Activated CD4-positive, alpha-beta T cell treated with anti-CD3 and anti-CD28 coated beads for 1 hour (primary cell): Measurements from ENCODE around the gene GLI2.

Experiments used
- DNase-seq: peaks from one replicate; pipeline ENCODE4 v3.0.0-alpha.2; 2020

Gene GLI2

DNA sequence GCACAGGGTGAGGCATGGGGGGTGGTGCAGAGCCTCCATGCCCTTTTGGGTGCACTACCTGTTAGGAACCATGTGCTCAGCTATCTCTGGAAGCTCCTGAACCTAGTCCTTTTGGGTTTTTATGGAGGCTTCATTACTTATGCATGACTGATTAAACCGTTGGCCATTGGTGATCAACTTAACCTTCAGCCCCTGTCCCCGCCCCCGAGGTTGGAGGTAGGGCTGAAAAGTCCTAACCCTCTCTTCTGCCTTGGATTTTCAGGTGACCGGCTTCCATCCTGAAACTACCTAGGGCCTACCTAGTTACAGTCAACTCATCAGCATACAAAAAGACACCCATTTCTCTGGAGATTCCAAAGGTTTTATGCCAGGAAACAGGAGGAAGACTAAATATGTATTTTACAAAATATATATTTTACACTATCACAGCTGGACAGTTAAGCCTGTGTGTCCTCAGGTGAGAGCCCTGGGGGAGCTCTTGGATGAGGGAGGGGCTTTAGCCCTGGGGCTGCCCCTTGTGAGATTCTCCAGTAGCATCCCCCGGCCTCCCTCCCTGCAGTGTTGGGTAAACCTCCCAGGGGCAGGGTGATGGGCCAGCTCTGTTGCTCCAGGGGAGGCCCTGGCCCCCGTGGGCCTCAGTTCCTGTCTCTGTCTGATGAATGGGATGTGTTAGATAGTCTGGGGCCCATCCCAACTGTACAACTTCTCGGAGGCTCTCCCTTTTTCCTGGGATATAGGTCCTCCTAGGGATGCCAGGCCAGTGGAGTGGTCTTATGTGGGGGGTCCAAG is 24.1 kb downstream of the GLI2 start:
- DNase-seq: no peak

DNA sequence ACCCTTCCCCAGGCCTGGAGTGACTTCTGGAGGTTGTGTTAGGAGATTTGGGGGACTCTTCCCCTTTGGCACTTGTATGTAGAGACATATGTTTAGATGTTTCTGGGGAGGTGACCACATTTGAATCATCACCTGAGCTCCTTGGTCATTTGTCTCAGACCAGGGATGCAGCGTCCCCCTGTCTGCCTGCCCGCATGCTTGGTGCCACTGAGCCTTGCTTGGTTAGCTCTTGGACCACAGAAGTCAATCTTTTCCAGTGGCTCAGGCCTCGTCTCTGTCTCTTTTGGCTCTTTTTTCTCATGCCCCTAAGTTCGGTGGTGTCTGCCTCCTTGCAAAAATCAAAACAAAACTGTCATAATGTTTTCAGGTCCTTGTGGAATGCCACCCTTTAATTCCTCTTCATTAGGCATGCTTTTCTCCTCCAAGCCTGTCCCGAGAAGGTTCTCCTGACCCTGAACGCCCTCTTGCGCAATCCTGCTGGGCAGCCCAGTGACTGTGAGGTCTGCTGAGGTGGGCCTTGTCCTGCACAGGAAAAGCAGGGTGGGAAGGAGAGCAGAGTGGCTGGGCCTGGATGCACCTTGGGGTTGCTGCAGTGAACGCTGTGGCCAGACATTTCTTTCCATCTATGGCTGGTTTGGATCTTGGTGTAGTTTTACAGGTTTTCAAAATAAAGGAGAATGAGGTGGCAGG is 24.9 kb downstream of the GLI2 start:
- DNase-seq: no peak

DNA sequence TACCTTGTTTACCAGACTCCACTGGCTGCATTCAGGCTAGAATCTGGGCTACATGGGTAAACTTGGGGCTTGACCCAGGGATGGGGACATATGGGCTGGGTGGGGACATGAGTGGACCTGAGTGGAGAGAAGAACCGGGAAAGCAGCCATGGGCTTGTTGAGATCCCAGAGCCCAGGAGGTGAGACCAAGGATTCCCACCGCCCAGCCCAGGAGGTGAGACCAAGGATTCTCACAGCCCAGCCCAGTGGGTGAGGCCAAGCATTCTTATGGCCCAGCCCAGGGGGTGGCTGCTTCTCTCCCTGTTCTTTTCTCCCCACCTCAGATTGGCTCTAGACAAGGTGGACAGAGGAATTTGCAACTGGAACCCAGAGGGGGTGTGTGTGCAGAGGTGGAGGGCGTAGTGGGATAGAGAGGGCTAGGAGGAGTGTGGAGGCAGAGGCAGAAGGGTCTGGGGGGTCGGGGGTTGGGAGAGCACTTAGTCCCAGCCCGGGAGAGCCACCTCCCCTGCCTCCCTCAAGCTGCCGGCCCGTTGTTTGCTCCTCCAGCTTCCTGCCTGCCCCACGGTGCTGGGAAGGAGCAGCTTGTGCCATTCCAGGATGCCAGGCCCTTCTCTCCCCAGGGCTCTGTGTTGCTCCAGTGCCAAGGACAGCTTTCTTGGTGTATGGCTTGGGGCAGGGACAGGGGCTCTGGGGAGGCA is 25.6 kb downstream of the GLI2 start:
- no peak for DNase-seq

DNA sequence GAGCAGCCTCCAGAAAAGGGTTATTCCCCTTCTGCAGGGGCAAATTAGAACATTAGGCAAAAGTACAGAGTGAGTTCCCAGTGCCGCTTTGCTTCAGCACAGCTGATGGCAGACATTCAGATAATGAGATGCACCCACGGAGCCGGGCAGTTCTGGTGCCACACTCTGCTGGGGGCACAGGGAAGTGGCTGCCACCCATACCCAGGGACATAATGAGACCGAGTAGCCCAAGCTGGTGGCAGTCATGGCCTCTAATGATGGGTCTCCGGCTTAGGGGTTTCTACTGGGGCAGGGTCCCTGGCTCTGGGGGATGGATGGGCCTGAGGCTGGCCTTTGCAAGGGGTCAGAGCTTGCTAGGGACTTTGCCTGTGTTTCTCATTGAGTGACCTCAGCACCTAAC is 26.2 kb downstream of the GLI2 start:
- no peak for DNase-seq

DNA sequence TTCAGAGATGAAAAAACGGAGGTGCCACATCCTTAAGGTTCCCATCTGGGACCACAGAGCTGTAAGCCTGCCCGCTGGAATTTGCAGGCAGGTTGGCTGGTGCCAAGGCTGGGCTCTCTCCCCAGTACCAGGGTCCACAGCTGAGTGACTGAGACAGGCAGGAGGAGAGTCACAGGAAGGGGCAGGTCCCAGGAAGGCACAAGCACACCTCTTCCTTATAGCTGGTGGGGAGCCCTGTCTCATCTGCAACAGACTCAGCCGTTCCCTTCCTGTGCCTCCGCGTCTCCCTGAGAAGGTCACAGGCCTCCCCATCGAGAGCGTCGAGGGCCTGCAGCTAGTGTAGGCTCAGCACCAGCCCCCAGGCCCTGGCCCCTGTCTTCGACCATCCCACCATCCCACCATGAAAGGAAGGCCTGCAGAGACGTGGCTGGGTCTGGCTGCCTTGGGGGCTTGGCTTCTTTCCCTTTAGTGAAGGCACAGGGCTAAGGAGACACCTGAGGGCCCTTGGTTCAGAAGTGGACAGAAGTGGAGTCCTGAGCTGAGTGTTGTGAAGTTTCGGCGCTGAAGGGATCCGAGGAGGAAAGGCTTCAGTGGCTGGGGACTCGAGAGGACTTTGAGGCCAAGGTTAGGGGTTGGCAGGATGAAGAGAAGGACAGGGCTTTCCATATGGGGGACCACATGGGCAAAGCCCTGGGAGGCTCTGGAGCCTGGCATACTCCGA is 26.8 kb downstream of the GLI2 start:
- DNase-seq: no peak

DNA sequence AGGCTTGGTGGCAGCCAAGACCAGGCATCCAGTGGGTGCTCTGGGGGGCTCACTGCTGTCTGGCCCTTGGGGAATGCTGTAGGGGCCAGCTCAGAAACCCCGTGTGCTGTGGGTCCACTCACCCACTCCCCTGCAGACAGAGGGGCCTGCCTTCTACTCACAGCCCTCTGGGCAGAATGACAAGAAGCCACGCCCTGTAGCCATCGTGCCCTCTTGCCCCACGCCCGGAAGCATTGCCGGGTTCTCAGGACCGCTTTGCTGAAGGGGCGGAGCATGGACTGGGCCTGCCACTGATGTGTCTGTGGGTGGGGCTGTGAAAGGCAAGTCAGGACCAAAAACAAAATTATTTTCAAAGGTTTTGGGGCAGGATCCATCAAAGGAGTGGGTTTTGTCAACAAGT is 27.8 kb downstream of the GLI2 start:
- no peak for DNase-seq

DNA sequence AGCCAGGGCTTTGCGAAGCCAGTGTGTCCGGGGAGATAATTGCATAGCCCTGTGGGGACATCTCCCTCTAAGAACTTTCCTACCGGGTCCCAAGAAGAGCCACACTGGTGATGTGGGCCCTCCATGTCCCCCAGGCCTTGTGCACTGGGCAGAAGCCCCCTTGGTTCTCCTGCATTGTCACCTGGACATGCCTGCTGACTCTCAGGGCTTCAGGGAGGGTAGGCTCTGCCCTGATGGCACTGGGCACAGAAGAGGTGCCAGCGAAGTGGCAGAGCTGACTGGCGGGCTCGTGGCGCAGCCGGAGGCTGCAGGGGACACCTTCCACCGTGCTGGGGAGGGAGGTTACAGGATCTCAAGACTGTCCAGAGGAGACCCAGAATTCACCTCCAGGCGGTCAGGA is 28.3 kb downstream of the GLI2 start:
- no peak for DNase-seq

DNA sequence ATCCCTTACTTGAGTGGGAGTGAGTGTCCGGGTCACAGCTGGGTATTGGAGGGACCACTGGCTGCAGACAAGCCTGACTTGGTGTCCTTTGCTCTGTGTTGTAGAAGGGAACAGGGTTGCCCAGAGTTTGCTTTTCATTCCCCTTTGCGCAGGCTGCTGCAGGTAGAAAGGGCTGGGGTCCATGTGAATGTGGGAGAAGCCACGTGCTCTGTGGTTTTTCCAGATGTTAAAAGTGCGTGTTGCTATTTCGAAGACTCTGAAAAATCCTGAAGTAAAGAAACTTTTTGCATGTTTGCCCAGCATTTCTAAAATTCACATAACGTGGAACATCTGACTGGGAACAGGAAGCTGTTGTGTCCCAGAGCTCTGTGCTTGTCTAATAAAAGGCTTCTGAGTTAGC is 28.8 kb downstream of the GLI2 start:
- DNase-seq: no peak

DNA sequence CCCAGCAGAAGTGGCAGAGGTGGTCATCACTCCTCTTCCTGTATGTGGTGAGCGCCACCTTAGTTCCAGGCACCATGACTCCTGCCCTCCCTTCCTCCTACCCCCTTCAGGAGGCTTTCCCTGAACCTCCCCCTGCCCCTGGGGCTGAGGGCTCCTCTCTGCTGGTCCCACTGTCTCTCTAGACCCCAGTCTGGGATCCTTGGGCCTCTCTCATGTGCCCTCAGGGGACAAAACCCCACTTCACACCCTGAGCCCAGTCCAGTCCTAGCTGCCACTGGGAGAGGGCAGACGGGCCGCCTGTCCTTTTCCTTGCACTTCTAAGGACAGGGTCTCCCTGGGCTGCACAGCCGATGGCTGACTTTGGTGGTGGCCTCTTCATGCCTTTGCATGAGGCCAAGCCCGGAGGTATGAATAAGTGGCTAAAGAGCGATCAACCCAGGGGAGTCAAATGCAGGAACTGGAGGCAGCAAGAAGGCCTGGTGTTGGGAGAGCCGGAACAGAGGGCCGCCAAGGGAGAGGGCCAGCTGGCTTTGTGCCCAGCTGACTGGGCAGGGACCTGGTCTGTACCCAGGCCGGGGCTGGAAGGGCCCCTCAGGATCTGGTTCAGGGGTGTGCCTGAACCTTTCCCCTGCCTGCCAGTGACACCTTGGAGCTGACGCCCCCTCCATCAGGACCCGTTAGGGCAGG is 29.5 kb downstream of the GLI2 start:
- no peak for DNase-seq

DNA sequence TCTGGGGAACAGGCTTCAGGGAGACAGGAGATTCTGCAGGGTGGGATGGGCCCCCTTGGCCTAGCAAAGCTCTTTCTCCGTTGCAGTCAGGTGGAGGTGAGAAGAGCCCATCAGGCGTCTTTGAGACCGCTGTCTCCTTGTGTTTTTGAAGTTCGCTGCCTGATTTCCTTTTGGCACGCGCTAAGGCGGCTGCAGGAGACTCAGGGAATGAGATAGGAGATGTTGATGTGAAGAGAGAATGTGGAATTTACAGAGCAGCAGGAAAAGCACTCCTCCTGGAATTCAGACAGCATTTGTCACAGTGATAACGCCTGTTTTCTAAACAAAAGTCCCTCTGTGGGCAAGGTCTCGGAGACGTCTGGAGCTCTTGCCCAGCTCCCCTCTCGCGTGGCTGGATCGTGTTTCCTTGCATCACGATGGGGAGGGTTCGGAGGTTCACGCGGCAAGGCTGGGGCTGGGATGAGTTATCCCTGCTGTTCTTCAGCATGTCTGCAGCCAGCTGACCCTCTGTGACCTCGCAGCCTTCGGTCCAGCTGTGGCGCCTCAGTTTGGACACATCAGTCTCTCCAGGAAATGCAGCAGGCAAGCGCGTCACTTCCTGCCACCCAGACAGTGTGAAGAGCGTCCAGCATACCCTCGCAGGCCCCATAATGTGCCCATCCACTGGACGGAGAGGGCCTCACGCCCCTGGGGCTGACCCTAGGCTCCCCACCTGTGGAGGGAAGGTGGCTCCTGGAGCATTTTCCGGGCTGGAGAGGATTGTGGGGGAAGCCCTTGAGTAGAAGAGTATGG is 30.2 kb downstream of the GLI2 start:
- no peak for DNase-seq

DNA sequence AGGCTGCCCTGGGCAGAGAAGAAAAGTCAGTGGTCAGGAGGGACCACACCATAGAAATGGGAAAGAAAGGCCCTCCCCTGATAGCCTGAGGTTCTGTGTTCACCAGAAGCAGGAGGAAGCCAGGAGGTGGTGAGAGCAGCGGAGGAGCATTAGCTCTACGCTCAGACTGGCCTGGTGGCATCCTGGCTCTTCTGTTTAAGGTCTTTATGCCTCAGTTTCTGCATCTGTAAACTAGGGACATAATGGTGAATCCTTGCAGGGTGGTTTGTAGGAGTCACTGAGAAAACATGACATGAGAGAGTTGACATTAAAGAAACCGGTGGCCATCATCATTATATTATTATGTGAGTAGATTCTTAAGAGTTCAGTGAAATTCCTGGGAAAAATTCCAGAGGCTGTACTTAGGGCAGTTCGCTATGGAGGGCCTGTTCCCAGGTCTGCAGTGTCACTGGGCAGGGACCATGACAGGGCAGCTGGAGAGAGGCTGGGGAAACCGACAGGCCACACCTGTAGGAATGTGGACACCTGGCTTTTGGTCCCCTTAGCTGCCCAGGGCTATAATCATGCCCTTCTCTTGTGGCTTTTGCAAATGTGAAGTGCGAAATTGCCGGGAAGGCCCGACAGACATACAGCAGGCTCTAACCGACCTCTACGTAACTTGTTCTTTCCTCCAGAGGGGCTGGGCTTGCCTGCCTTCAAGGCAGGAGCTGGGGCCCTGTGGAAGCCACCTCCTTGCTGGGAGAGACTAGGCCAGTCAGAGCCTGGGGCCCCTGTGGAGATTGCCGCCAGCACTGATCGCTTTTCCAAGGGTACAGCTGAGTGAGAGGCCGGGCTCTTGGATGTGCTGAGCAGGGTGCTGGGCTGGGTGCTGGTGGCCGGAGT is 31.0 kb downstream of the GLI2 start:
- DNase-seq: no peak

DNA sequence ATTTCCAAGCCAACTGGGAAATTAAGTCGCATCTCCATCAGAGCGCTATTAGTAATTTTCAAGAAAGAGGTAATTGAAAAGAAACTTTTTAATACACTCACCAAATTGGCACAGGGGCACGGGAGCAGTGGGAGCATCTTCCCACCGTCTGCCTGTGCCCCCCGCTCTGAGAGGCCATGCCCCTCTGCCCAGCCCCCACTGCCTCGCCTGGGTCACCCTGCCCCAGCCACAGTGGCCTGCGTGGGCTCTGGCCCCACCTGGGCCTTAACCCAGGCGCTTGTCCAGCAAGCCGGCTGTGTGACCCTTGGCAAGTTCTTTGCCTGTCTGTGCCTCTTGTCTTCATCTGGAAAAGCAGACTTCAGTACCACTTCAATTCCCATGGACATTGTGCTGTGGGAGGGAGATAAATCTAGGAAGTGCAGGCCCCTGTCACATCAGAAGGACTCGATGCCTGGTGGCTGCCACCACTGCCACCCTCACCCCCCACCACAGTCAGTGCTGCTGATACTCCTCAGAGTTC is 31.9 kb downstream of the GLI2 start:
- no peak for DNase-seq

DNA sequence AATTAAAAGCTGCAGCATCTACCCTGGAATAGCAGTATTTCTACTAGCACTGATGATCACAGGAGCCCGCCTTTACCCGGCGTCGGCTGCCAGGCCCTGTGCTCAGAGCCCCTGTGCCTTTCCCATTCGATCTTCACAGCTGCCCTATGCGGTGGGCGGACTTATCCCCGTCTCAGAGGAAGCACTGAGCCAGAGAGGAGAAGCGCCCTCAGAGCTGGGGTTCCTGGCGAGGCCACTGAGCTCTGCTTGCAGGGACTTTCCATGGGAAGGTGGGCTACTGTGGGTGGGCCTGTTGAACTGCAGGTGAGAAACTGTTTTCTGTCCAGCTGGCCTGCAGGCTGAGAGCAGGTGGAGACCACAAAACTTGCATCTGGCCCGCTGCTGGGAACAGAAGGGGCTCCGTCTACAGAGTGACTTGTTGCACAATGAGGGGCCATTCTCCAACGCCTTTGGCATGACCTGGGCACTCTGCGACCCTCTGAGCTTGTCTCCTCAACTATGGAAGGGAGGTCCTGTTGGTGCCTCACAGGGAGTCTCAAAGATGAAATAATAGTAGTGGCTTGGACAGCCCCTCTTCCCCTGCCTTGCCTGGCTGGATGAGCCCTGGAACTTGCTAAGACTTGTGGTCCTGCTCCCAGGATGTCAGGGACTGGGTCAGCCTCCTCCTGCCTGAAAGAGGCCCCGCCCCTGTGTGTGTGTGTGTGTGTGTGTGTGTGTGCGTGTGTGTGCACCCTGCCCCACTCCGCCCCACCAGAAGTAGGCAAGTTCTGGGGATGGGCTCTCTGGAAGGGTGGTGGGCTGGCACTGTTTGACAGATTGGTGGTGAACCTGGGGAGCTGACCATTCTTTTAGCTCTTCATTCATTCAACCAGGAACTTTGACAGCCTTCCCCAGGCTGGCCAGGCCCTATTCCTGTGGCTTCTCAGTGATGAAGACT is 32.7 kb downstream of the GLI2 start:
- DNase-seq: no peak

DNA sequence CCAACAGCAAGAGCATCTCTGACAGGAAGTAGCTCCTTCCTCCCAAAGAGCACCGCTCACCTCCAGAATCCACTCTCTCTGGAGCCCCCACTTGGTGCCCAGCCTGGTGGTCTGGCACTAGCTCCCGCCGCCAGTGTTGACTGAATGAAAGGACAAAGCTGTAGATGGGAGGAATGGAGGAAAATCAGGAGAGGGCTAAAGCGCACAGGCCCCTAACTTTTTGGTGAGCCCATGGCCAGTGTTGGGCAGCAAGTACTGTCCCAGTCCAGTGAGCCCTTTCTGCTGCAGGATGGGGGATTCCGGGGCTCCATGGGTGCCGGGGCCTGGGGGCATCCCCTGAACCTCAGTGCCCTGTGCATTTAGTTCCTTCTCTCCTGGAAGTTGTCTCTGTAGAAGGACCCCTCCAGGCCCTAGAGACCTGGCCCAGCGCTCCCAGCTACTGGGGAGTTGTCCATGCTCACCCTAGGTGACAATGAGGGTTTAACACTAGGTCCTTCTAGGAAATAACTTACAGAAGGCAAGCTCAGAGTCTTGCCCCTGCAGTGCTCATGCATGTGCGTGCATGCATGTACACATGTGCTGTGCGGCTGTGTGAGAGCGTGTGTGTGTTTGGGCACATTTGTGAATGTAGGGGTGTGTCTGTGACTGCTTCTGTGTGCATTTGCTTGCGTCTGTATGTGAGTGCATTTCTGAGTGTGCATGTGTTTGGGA is 33.6 kb downstream of the GLI2 start:
- DNase-seq: no peak

DNA sequence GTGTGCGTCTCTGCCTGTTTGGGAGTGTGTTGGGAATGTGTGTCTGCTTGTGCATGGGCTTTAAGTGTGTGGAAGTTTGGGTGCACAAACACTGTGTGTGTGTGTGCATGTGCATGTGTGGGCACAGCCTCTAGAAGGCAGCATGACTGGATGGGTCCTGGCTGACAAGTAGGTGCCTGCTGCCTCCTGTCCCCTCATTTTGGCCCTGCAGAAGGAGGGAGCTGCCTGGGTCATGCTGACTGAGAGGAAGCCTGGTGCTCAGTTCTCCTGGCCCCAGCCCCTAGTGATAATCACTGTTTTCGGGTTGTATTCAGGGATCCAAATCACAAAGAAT is 34.1 kb downstream of the GLI2 start:
- no peak for DNase-seq

DNA sequence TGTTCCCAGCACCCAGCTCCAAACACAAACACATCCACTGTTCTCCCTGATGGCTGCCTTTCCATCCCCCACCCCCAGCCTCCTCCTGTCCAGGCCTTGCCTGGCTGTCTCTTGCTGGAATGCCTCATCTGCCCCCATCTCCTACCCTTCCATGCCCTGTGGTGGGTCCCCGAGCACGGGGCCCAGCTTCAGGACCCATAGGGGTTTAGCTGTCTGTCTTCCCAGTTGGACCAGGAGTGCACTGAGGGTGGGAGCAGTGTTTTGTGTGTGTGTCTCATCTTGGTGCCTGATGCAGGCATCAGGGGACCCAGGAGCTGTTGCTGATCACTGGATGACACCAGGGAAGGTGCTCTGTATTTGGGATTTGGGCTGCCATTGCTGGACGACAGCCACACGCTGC is 34.5 kb downstream of the GLI2 start:
- no peak for DNase-seq

DNA sequence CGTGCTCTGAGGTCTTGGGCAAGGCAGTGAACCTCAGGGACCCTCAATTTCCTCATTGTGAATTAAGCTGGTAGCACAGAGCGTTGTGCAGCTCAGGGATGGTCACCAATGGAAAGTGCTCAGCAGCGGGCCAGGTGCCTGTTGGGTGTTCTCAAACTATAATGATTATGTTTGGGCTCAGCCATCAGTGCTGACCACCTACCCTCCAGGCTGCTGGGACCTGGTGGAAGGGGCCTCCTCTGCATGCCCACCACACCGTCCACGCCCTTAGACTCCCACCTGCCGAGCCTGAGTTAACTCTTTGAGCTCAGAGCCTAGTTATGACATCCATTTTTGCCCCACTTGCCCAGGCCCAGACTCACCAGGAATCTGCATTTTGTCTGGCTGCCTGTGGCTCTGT is 35.0 kb downstream of the GLI2 start:
- no peak for DNase-seq

DNA sequence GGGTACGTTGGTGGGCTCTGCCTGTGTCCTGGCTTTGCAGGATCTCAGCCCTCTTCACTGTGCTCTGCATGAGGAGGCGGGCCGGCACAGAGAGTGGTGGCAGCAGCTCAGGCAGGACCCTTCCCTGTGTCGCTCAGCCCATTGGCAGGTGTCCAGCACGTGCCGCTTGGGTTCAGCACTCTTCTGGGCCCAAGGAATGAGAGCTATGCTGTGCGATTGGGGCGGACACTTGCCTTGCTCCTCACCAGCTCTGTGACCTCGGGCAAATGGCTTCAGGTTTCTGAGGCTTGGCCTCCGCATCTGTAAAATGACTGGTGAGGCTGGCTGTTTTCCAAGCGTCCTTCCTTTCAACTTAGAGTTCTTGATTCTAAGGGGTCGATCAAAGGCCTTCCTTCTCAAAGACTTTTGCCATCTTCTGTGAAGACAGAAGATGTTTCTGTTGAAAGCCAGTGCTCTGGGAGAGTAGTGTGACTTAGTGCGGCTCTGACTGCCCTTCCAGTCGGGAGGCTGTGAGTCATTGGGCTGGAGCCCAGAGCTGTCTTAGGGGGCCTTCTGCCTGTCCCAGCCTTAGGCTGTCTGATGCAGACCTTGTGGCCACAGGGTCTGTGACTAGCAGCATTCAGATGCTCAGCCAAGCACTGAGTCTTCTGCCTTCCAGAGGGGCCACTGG is 35.6 kb downstream of the GLI2 start:
- no peak for DNase-seq
